ENCODE data around the gene DSC1.

- TF ChIP-seq, protein P1, sequence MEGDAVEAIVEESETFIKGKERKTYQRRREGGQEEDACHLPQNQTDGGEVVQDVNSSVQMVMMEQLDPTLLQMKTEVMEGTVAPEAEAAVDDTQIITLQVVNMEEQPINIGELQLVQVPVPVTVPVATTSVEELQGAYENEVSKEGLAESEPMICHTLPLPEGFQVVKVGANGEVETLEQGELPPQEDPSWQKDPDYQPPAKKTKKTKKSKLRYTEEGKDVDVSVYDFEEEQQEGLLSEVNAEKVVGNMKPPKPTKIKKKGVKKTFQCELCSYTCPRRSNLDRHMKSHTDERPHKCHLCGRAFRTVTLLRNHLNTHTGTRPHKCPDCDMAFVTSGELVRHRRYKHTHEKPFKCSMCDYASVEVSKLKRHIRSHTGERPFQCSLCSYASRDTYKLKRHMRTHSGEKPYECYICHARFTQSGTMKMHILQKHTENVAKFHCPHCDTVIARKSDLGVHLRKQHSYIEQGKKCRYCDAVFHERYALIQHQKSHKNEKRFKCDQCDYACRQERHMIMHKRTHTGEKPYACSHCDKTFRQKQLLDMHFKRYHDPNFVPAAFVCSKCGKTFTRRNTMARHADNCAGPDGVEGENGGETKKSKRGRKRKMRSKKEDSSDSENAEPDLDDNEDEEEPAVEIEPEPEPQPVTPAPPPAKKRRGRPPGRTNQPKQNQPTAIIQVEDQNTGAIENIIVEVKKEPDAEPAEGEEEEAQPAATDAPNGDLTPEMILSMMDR (IDR thresholded peaks at IDR 0.05), result no peak
- TF ChIP-seq POLR2A (IDR thresholded peaks at IDR 0.05), result no peak
Measured at GRCh38 chr18:31093880-31094279, 68.8 kb downstream of the DSC1 start.

All from Peyer's patch (tissue), 4 donors.